ENCODE results near the gene OR51B4.

DNA sequence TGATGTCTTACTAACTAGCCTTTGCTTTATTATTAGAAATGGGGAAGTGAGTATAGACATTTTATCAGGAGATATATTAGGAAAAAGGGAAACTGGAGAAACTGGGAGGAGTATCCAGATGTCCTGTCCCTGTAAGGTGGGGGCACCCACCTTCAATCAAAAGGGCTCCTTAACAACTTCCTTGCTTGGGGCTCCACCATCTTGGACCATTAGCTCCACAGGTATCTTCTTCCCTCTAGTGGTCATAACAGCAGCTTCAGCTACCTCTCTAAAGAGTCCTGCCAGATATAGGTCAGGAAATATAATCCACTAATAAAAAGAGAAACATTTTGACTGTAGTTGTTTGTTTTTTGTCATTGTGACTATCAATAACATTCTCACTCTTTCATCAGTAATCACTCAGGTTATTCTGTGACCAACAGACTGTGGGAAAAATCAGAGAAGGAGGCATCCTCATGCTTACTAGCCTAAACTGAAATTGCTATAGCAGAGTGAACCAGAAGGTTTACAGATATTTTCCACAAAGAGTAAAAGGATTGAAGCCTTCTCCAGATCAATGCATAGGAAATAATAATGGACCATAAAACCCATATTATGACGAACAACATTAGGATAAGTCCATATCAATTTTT lies 10.4 kb downstream of the OR51B4 start:
- TF ChIP-seq CTCF (IDR thresholded peaks at IDR 0.05) (no peak), POLR2A (IDR thresholded peaks at IDR 0.05) (no peak)
